COLO668 (cell line): ENCODE data around the gene SGSH.
A peak's percentile ranks its signal among the peaks of the same experiment; 100 is the strongest.
"Not testable (repeated sequence)": the region's sequence is repeated elsewhere in the genome, so short reads cannot be mapped to it uniquely, and the experiment has no call there.

ENCODE experiments used
- DNase-seq: peaks from one replicate; lab custom pipeline; 2025; ENCODE audit not compliant: unreplicated experiment; lab: John Stamatoyannopoulos, UW

SGSH gene

DNA sequence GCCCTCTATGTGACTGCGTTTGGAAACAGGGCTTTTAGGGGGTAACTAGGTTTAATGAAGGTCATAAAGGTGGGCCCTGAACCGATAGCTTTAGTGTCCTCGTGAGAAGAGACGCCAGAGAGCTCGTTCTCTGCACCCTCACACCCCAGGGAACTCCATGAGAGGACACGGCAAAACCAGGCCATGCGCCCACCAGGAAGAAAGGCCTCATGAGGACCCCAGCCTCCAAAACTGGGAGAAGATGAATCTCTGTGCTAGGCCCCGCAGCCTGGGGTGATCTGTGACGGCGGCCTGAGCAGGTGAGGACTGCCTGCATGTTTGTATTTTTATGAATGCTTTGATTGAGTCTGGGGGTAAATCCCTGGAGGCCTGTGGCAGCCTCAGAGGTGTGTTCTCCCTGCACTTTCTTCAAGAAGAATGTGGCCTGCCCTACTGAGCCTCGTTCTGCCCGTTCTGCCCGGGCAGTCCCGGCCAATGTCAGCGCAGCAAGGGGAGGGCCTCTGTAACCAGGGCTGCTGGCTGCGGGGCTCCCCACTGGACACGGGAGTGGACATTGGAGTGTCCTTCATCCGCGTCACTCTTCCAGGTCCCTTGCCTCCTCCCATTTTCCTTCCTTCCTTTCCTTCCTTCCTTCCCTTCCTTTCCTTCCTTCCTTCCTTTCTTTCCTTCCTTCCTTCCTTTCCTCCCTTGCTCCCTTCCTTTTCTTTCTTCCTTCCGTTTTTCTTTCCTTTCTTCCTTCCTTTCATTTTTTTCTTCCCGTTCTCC, 33.7 kb upstream of the SGSH start:
- DNase-seq: no peak

DNA sequence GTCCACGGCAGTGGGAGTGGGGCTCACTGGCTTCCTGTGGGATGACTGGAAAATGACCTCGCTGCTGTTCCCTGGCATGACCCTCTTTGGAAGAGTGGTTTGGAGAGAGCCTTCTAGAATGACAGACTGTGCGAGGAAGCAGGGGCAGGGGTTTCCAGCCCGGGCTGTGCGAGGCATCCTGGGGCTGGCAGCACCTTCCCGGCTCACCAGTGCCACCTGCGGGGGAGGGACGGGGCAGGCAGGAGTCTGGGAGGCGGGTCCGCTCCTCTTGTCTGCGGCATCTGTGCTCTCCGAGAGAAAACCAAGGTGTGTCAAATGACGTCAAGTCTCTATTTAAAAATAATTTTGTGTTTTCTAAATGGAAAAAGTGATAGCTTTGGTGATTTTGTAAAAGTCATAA, 32.7 kb upstream of the SGSH start:
- peak; percentile 72 for DNase-seq

DNA sequence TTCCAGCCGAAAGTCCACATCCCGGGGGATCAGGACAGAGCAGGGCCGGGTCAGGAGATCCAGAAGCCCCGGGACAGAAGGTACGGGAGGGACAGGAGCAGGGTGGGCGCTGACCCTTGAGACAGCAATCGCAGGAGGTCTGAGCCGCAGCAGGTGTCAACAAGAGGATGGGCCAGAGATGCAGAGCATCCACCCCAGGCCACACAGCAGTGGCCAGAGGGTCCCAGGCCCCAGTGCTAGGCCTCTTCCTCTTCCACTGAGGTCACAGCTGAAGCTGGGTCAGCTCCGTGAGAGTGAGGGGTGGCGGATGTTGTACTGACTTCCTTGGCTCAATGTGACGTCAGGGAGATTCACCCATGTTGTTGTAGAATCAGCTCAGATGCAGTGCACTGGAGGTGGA, 31.8 kb upstream of the SGSH start:
- DNase-seq: no peak

DNA sequence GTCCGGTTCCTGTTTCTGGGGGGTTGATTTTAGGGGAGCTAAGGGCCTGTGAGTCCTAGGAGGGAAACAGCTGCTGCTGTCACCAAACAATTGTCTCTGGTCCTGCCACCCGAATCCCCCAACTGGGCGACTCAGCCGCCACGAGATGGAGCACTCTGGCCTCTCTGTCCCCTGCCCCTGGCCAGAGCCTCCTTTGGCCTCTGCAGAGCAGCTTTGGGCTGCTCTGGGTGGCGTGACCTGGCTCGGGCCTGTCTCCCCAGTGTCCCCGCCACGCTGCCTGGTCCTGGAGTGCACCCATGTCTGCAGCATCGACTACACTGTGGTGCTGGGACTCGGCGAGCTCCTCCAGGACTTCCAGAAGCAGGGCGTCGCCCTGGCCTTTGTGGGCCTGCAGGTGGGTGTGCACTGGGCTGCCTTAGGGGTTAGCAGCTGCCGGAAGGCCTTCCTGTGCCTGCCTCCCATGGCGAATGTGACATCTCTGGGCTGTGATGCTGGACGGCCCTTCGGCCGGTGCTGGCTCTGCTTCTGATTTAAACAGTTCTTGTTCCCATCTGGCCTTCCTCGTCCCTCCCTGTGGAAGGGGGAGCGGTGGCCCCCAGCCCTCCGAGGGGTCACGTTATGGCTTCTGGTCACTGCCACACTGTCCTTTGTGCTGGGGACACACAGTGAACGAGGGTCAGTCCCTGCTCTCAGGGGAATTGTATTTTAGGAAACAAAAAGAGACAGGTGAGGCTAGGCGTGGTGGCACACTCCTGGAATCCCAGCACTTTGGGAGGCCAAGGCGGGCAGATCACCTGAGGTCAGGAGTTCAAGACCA, 29.0 kb upstream of the SGSH start:
- peak; percentile 9 for DNase-seq

DNA sequence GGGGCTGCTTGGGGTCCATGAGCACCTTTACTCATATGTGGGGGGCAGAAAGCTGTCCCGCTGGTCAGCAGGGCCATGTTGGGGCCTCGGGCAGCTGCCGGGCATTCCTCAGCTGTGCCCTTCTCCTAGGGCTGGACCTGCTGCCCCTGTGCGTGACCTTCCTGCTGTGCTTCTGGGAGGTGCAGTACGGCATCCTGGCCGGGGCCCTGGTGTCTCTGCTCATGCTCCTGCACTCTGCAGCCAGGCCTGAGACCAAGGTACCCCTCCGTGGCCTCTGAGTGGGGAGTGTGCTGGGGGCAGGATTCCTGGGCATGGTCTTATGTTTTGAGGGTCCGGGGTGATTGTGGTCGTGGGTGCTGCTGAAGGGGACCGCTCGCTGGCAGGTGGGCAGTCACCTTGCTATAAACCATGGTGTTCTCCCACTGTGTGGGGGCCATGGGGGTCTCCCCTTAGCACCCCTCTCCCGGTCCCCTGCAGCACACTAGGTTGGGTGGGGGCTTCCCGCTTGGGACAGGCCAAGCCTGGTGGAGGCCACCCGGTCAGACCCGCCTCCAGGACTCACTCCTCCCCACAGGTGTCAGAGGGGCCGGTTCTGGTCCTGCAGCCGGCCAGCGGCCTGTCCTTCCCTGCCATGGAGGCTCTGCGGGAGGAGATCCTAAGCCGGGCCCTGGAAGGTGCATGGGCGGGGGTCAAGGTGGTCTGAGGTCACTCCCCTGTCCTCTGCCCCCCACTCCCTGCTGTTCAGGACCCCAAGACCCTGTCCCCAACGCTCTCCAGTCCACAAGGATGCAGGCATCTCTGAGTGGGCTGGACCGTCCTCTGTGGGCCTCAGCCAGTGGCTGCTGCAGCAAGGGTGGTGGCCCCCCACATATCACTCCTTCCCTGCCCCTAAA, 28.1 kb upstream of the SGSH start:
- no peak for DNase-seq

DNA sequence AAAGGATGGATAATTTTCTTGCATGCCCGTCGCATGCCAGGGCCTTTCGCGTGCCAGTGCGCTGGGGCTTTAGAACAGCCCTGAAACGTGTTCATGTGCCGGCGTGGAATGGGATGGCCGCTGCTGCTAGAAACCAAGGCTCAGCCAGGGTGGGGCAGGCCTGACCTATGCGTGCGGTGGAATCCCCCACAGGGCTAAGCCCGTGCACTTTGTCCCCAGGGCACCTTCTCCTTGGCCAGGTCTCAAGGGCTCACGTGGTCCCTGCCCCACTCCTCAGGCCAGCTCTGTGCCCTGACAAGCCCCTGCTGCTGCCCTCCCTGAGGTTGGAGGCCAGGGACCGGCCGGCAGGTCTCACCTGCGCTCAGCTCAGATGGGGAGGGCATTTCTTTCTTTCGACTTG, 27.4 kb upstream of the SGSH start:
- DNase-seq: no peak

DNA sequence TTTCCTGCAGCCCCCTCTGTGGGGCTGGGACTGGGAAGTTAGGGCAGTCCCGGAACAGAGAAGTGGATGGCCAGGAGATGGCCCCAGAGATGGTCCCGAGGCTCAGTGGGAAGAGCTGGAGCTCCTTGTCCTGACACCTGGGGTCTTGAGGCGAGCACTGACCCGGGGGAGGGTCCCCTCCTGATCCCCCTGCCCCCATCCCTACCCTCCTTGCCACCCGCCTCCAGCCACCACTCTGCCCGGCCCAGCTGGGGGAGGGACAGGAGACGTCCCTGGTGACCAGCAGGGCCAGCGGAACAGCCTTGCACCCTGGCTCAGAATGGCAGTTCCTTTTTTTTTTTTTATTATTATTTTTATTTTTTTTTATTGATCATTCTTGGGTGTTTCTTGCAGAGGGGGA, 26.6 kb upstream of the SGSH start:
- no peak for DNase-seq

DNA sequence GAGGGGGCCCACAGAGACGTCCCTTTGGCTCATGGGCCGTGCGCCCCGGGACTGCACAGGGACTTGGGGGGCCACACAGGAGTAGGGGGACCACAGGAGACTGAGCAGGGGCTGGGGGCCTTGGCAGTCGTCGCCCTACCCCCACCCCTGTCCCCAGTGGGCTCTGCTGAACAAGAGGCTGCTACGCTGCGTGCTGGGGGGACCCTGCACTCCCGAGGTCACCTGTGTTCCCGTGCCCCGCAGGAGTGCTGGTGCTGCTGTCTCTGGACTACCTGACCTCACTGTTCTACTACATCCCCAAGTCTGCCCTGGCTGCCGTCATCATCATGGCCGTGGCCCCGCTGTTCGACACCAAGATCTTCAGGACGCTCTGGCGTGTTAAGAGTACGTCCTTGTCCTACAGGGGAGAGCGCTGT, 26.1 kb upstream of the SGSH start:
- no peak for DNase-seq

DNA sequence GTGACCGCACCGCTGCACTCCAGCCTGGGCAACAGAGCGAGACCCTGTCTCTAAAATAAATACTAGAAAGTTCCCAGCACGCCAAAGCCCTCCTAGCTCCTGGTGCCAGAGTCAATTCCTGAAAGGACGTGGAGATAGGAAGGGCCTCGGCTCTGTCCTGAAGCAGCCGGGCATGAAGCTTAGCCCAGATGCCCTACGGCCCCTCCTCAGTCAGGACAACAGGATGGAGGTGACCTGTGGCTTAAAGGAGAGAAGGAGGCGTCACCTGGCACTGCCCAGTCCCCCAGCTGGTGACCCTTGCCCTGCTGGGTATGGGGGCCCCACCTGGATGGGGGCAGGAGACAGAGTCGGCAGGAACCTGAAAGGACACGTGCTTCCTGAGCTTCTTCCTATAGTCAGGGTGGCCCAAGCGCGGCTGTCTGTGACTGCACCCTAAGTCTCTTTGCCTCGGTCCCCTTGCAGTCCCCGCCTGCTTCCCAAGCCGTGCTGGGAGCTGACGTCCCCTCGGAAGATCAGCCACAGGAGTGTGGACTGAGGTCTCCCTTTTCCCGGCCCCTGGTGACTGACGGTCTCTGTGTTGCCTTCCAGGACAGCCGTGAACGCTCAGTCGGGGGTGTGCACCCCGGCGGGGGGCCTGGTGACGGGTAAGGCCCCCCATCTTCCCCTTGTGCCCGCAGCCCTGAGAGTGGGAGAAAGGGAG, 25.6 kb upstream of the SGSH start:
- DNase-seq: no peak

DNA sequence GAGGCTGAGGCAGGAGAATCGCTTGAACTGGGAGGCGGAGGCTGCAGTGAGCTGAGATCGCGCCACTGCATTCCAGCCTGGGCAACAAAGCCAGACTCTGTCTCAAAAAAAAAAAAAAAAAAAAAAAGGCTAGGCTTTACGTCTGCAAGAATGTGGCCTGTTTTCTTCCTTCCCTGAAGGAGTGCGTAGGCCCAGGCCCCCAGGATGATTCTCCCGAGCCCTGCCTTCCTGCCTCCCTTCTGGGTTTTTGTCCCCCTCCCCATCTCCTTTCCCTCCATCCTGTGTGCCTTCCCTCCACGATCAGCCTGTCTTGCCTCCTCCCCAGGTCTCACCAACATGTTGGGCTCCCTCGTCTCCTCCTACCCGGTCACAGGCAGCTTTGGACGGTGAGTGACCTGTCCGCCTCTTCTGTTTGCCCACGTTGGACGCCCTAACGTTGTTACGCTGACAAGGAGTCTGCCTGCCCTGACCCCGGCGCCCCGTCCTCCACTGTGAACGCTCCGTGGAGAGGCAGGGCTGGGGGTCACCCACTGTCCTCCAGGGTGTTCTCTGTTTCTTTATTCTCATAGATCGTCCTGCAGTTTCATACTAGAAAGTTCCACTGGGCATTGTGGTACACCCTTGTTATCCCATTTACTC, 24.9 kb upstream of the SGSH start:
- no peak for DNase-seq

DNA sequence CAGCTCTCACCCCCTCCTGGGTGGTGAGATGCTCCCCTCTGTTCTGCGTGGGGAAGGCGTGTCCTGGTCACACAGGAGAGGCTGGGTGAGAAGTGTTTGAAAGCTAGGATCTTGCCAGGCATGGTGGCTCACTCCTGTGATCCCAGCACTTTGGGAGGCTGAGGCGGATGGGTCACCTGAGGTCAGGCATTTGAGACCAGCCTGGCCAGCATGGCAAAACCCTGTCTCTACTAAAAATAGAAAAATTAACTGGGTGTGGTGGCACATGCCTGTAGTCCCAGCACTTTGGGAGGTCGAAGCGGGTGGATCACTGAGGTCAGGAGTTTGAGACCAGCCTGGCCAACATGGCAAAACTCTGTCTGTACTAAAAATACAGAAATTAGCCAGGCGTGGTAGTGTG, 24.3 kb upstream of the SGSH start:
- DNase-seq: not testable (repeated sequence)

DNA sequence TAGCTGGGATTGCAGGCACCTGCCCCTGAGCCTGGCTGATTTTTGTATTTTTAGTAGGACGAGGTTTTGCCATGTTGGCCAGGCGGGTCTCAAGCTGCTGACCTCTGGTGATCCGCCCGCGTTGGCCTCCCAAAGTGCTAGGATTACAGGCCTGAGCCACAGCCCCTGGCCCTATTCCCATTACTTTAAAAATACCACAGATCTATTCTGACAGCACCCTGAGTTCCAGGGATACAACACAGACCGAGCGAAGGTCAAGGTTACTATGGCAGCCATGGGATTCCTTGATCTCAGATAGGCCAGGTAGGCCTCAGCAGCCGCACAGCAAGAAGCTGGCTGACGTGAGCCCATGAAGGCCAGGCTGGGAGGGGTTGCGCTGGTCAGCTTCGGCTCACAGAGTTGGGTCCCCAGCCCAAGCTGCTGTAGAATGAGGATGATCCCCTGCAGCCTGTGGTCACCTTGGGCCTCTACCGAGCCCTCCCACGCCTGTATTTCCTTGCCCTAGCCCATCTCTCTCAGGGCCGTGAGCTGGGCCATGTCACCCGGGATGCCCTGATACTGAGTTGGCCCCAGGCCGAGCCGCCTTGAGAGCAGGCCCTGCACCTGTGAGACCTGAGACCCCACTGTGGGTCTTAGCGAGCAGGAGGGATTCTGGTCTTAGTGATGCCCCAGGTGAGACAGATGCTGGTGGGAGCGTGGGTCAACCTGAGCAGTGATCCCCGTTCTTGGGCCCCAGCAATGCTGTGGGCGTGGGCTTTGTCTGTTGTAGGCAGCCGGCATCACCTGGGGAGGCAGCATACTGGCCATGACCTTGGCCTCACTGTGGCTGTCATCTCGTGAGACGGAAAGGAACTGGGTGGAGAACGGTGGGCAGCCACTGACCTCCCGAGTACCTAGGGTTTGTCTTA, 23.6 kb upstream of the SGSH start:
- DNase-seq: no peak

DNA sequence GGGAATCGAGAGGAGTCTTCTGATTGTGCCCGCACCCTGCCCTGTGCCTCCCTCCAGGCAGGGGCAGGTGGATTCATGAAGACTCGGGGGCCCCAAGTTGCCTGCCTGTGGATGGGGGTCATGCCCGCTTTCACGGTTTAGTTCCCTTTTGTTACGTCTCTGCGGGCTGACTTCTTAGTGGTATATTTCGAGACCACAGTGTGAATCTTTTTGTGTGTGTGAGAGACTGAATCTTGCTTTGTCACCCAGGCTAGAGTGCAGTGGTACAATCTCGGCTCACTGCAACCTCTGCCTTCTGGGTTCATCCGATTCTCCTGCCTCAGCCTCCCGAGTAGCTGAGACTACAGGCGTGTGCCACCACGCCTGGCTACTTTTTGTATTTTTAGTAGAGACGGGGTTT, 22.4 kb upstream of the SGSH start:
- DNase-seq: no peak

DNA sequence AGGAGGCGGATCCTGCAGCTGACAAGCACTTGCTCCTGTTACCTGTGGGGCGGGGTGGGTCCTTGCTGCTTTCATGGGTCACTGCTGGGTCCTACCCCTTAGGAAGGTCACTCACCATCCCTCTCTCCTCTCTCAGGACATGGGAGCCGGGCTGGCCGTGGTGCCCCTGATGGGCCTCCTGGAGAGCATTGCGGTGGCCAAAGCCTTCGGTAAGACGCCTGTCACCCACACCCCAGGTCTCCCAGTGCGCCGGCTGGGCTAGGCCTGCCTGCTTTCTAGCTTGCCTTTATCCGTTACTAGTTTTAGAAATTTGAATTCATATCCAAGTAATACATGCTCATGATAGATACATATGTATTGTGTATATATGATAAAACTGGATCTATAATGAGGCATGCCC, 17.3 kb upstream of the SGSH start:
- DNase-seq: peak; percentile 1

DNA sequence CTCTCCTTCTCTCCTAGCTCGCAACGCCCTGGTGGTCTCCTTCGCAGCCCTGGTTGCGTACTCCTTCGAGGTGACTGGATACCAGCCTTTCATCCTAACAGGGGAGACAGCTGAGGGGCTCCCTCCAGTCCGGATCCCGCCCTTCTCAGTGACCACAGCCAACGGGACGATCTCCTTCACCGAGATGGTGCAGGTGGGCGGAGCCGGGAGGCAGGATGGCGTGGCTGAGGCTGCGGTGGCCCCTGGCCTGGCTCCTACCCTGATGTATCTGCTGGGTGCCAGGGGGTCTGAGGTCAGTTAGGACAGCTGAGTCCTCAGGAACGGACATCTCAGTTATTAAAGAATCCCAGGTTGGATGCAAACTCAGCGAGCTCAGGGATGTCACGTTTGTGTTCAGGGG, 16.8 kb upstream of the SGSH start:
- DNase-seq: no peak

DNA sequence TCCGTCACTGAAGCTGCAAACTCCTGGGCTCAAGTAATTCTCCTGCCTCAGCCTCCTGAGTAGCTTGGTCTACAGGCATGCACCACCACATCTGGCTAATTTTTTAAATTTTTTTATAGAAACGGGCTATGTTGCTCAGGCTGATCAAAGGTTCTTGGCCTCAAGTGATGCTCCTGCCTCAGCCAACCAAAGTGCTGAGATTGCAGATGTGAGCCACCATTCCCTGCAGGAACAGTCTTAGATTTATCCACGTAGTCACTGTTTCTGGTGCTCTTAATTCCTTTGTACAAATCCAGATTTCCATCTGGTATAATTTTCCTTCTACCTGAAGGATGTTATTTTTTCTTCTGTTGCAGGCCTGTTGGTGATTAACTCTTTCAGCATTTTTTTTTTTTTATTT, 13.1 kb upstream of the SGSH start:
- DNase-seq: no peak

DNA sequence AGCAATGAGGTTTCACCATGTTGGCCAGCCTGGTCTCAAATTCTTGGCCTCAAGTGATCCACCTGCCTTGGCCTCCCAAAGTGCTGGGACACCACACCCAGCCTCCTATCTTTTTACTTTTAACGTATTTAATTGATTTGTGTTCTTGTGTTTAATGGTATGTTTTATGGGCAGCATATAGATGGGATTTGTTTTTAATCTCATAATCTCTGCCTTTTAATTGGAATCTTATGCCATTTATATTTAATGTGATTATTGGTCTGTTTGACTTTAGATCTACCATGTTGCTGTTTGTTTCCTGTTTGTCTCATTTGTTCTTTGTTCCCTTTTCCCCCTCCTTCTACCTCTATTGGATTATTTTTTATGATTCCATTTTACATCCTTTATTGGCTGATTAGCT, 12.3 kb upstream of the SGSH start:
- DNase-seq: no peak

DNA sequence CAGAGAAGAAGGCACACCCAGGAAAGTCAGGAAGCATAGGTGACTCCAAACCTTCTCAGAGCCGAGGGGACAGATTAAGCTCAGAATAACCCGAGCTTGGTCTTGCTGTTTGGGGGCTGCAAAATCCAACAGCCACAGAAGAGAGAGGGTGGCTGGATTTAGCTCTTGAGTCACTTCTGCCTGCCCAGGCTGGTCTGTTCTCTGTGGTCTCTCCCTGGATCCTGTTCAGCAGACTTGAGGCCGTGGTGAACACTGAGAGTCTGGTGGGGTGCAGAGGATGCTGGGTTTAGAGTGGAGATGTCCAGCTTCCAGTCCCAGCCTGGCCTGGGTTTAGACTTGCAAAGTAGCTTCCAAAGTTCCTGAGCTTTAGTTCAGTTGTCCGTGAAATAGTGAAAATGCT, 8.9 kb upstream of the SGSH start:
- no peak for DNase-seq

DNA sequence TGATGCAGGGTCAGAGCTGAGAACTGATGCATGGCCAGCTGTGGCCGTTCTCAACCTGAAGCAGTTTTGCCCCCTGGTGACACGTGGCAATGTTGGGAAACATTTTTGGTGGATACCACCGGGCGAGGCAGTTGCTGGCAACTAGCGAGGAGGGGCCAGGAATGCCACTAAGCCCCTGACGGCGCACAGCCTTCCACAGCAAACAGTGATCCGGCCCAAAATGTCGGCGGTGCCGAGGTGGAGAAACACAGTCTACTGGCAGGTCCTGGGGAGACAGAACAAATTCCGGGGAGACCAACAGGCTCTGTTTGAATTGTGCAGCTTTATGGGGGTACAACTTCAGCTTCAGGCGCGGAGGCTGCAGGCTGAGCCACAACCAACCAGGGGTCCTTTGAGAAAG, 8.3 kb upstream of the SGSH start:
- no peak for DNase-seq
